MM.1S (cell line): ENCODE results near the gene RELL1.

Experiments
- CTCF ChIP-seq: fragments of 300-600 bp; sonication (generic); IDR thresholded peaks from 2 replicates; pipeline ENCODE4 v1.5.1; 2016; ENCODE audit warnings: antibody characterized with exemption, low read length, mixed read lengths
- EZH2 ChIP-seq: fragments of 300-600 bp; sonication (generic); optimal IDR thresholded peaks from 2 replicates; pipeline ENCODE3; 2017; ENCODE audit warnings: low read depth, mild to moderate bottlenecking, antibody characterized with exemption, low read length, mixed read lengths
- EZH2phosphoT487 ChIP-seq: fragments of 300-600 bp; sonication (generic); IDR thresholded peaks from 2 replicates; pipeline ENCODE4 v1.6.1; 2018; ENCODE audit warnings: antibody characterized with exemption, low read length

- no peak for TF ChIP-seq CTCF
- no peak for TF ChIP-seq EZH2phosphoT487
- no peak for TF ChIP-seq EZH2
These were observed 89.1 kb downstream of the RELL1 start for GRCh38 chr4:37597034-37597433.
